Stimulated activated CD8-positive, alpha-beta memory T cell treated with anti-CD3 and anti-CD28 coated beads, Interleukin-12 subunit alpha, Interleukin-12 subunit beta, amount 100 ng/mL, for 4 hours (primary cell): Measurements from ENCODE around the gene SBF2.

ENCODE experiments used
- DNase-seq: peaks from one replicate; pipeline ENCODE4 v3.0.0-alpha.2; 2020; ENCODE audit warnings: low read depth

Gene SBF2

GRCh38 chr11:10301656-10302358 lies 7.8 kb upstream of the SBF2 start:
- DNase-seq: no peak

DNA sequence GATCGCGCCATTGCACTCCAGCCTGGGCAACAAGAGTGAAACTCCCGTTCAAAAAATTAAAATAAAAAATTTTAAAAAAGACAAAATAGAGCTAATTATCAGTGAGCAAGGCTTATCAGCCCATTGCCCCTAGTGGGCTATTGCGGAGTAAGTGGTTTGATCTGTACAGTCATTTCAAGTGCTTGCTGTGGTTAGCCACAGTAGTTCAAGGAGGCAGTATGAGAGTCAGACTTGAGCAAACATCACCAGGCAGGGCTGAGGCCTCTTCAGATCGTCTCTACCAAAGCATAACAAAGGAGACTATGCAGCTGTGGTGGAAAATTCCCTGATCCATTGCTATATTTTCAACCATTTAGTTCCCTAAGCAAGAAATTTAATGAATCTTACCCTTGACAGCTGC lies 4.3 kb upstream of the SBF2 start:
- no peak for DNase-seq

DNA sequence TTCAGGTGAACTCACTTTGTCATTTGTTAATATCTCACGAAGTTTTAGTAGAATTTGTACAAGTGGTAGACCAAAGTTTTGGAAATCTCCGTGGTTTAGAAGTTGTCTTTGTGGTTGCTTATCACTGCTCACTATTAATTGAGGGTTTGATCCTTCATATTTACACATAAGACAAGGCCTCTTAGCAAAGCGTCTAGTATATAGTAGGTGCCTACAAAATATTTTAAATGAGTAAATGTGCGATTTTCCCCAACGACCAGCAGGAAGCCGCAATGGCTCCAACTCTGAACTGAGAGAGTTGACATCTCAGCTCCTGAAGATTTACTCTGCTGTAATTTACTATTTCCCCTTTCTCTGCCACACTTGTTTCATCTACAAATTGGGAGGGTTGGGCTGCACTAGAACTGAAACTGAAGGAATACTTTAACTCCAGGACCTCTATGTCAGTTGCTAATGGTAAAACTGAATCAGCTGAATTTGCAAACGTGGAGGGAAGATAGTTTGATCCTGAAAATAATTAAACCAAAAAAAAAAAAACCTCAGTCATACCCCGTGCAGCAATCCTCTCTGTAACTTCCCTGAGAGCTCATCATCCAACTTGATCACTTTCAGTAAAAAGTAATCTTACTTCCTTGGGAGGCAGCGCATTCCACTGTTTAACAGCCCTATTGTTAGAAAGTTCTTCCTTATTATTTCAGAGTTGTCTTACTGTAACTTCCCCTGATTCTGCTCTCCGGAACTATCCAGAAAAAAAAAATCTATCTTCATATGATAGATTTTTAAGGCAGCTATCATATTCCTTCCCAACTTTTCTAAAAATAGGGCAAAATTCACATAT lies 1.3 kb upstream of the SBF2 start:
- no peak for DNase-seq

DNA sequence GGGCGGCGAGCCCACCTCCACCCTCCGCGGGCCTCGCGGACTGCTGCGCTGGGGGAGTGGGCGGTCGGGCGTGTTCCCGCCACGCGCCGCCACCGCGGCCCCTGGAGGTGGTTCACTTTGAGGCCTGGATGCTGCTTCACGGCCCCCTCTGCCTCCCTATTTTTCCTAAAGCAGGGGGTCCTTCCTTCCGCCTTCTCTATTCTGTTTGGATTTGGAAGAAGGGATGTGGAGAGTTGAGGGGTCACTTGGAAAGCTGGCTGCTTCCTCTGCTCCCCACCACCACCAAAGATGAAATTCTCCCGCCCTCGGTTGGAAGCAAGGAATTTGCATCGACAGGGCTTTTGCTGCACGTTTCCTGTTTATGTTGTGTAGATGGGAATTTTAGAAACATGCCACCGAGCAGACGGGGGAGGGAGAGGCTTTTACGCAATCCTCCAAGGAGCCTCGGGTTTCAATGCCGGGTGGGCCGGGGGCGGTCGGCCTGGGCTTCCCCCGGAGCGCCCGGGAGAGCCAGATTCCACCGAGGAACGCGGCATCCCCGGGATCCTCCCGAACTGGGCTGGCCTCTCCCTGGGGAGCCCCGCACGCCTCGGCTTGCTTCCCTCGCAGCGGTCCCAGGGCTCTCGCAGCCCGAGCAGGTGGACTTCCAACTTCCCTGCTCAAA lies 403 bp upstream of the SBF2 start:
- DNase-seq: no peak

GRCh38 chr11:10291801-10292638 lies 2.0 kb downstream of the SBF2 start:
- no peak for DNase-seq

DNA sequence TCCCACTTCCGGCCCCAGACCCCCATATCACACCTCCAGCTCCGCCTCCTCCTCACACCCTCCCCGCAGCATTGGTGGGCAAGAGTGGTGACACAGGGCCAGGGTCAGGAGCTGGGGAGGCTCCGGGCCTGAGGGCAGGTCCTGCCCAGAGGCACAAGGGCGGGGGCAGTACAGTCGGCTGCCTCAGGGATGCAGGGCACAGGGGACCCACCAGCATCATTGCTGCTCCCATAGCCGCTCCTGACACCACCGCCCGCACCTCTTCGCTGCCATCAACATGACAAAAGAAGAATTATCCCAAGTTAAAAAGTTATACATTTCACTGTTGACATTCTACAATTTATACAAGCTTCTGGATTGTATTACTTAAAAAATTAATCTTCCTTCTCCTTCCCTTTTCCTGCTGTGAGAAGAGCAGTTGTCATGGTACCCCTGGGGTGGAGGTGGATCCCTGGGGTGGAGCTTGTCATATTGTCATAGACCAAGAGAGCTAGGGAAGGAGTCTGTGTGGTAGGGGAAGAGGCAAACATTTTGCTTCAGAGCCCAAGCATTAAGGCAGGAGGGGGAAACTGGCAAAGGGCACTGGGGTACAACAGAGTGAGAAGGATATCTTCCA lies 4.1 kb downstream of the SBF2 start:
- no peak for DNase-seq

DNA sequence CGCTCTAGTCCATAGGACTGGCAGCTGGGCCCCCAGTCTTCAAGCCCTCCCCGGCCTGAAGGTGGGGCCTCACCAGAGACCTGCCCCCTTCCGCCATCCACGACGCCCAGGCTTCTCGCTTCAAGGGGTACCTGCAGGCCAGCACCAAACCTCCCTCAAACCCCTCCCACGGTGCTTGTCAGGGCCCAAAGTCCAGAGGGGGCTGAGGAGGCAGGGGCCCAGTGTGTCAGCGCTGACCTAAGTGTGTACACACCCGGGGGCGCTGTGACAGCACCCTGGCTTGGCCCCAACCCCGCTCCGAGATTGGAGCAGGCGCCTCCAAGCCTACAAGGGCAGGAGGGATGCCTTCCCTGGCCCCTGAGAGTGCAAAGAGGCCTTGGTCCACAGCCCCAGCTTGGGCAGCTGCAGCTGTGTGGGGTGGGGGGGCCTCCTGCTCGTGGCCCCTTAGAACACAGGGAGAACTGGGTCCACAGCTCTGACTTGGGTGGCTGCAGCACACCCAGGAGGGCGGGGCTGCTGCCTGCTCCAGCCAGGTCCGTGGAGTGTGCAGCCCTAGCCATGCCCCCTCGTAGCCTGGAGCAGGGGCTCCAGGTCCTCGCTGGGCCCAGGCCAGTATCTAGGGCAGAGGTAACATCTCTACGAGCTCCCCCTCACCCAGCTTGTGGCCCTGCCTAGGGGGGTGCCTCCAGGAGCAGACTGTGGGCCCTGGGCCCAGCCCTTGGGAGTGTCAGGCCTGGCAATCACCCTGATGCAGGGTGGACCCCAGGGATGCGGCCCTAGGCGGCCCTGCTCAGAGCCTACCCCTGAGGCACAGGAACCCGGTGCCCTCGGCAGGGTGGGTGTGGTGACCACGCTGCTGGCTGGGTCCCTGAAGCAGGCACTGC lies 4.9 kb downstream of the SBF2 start:
- DNase-seq: no peak

- no peak for DNase-seq
These were observed 6.0 kb downstream of the SBF2 start for GRCh38 chr11:10287766-10288715.

GRCh38 chr11:10287140-10287539 lies 6.9 kb downstream of the SBF2 start:
- no peak for DNase-seq

GRCh38 chr11:10285148-10285802 lies 8.7 kb downstream of the SBF2 start:
- no peak for DNase-seq

GRCh38 chr11:10283991-10284390 lies 10.0 kb downstream of the SBF2 start:
- DNase-seq: no peak

DNA sequence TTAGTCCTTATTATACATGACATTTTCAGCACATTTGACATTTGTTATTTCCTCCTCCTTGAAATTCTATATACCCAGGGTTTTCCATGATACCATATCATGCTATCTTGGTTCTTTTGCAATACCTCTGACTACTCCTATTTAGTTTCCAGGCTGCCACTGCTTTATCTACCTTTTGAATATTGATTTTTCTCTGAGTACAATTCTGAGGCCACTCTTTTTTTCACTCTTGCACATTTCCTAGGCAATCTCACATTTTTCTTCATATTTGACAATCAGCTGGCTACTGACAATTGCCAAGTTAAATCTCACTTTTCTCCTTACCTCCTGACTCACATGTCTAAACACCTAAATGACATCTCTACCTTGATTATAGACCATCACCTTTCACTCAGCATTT lies 11.9 kb downstream of the SBF2 start:
- no peak for DNase-seq

DNA sequence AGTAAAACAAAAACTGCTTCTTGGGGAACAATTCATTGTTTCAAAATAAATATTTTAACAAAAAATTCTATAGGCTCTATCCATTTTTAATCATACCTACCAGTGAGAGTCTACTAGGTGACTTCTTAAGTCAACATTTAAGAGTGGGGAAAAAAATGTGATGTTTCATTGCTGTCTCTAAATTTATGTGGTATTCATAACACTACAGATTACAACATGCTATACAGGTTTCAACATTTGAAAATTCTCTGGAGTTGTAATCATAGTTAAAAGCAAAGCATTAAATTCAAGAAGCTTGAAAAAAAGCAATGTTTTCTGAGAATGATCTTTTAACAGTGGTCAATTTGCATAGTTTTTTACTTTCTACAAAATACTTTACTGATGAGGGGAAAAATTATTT lies 18.3 kb downstream of the SBF2 start:
- no peak for DNase-seq

DNA sequence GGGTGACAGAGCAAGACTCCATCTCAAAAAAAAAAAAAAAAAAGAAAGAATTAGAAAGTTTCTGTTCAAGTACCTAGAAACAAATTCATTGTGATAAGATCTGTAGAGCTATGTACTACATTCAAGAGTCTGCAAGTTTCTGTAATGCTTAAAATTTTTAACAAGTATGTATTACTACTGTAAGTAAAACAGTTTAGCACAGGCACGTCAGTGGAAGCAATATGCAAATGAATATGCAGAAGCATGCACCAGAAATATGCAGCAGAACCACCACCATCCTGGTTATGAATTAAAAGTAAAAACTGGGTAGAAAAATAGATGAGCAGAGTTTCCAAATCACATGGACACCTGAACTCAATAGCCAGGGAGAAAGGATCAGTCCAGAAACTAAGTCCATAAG lies 19.3 kb downstream of the SBF2 start:
- DNase-seq: no peak

DNA sequence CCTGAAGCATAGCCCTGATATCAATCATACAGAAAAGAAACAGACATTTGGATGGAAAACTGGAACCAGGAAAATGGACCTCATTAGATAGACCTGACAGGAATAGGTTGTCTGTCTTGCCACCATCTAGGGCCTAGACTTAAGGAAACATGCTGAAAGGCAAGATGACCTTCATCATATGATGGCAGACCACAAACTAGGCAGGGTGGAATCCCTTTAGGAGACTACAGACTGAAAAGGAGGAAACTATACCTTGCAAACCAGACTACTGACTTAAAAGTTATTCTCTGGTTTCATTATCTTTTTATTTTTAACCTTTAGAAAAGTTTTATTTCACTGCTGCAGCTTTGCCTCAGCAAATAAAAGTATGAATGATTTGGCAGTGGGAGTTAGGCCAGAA lies 20.3 kb downstream of the SBF2 start:
- DNase-seq: no peak

DNA sequence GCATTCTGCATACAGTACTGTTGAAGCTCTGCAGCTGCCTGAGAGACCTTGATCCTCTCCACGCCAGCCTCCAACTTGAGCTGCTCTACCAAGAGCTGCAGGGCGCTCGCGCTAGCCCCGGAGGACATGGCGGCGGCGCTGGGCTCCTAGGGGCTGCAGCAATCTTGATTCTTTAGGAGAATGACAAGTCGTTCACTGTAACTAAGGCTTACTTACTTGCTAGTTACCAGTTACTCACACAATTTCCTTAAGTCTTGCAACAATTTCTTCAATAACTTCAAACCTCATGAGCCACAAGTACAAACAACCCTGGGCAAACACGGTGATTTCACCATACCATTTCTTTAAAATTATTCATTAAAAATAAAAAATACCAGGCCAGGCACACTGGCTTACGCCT lies 21.9 kb downstream of the SBF2 start:
- no peak for DNase-seq

DNA sequence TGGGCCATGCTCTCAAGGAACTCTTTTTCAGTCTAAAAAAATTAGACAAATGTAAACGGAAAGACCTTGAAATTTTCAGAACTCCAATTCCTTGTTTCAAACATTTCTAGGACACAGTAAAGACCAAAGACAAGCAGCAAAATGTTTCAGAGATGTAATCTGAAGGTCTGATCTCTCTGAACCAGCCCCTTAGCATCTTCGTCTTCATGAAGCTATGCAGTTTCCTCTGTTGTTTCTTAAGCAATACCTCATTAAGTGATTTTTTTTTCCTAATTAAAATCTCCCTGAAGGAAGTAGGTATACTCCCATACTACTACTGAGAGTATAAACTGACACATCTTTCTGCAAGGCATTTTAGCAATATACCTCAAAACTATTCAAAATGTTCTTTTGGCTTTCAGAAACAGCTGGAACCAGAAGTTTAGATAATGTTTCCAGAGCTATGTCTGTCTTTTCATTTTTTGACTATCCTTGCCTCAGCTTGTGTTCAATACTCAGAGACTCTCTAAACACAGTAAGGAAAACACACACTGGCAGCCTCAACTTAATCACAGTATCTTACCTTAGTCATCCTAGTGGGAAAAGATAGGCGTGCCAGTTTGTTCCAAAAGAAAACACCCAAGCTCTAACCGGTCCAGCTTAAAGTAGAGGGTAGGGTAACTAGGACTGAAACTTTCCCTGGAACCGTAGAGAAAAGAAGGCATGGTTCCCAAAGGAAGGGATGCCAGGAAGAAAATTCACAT lies 25.1 kb downstream of the SBF2 start:
- DNase-seq: no peak

DNA sequence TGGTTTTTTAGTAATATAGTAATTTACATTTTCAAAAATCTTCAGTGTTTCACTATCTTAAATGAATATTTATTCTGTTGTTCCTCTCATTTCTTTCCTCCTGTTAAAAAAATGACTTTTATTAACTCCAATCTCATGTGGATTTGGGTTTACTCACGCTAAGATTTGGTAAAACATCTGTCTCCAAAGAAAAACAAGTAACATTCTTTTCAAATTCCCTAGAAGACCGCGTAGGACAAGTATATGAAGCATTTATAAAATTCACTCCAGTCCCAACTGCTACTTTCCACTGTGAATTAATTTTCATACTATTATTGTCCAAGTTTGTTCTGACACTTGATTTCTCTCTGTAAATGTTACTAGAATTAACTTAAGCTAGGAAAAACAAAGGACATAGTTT lies 26.2 kb downstream of the SBF2 start:
- no peak for DNase-seq
